IMR-90 (cell line): ENCODE measurements around the gene ANKS4B. TPM values are rescaled to one million over a fixed set of nuclear protein-coding genes. Genes with fewer than 3 reads are reported as not detected.

ENCODE experiments used
- ATAC-seq: fragments of 200-7000 bp; cut with Tn5 transposase; 2 replicates; pipeline ENCODE4 v1.9.1; 2020; ENCODE audit warnings: low read depth, mild to moderate bottlenecking, moderate library complexity
- BruUV-seq: library from RNA; stranded (reverse); fragments of 400-500 nt; replicated peaks from 2 replicates; lab custom pipeline; 2021; lab: Mats Ljungman, UMichigan
- CTCF ChIA-PET: fragments of 300-600 bp; formaldehyde crosslinking; extraction: SDS; loops from one replicate; lab custom pipeline; 2021; ENCODE audit warnings: antibody characterized with exemption; lab: Yijun Ruan, JAX
- POLR2A ChIA-PET: fragments of 300-600 bp; sonication (Branson Sonifier 250); formaldehyde crosslinking; loops from one replicate; lab custom pipeline; 2022; ENCODE audit warnings: antibody characterized with exemption; ENCODE audit not compliant: unreplicated experiment; lab: Charles Lee
- DNase-seq: peaks from one replicate; pipeline ENCODE4 v3.0.0; 2013
- H2AFZ ChIP-seq: replicated peaks from 2 replicates; pipeline ENCODE3; 2013; ENCODE audit warnings: low read length, mild to moderate bottlenecking; ENCODE audit not compliant: poor library complexity
- H2AK5ac ChIP-seq: 2 replicates; pipeline ENCODE4 v1.6.1; 2013; ENCODE audit warnings: low read depth, low read length, inconsistent platforms
- H2AK9ac ChIP-seq: replicated peaks from 2 replicates; pipeline ENCODE3; 2013; ENCODE audit warnings: mild to moderate bottlenecking, low read depth, low read length, moderate library complexity; ENCODE audit not compliant: poor library complexity
- H2BK120ac ChIP-seq: 2 replicates; pipeline ENCODE4 v1.6.1; 2013; ENCODE audit warnings: low read depth, low read length, inconsistent platforms
- H2BK15ac ChIP-seq: 3 replicates; pipeline ENCODE4 v1.6.1; 2013; ENCODE audit warnings: low read depth, low read length, inconsistent platforms
- H2BK20ac ChIP-seq: 2 replicates; pipeline ENCODE4 v1.6.1; 2013; ENCODE audit warnings: low read depth, mild to moderate bottlenecking, inconsistent platforms, low read length, moderate library complexity
- H2BK5ac ChIP-seq: 2 replicates; pipeline ENCODE4 v1.6.1; 2013; ENCODE audit warnings: mild to moderate bottlenecking, low read depth, low read length, inconsistent platforms; ENCODE audit not compliant: poor library complexity, severe bottlenecking
- H3K14ac ChIP-seq: replicated peaks from 2 replicates; pipeline ENCODE4 v1.6.1; 2013; ENCODE audit warnings: low read depth, low read length, inconsistent platforms
- H3K18ac ChIP-seq: 2 replicates; pipeline ENCODE4 v1.6.1; 2013; ENCODE audit warnings: low read depth, low read length, control low read depth
- H3K23ac ChIP-seq: 2 replicates; pipeline ENCODE4 v1.6.1; 2013; ENCODE audit warnings: low read depth, low read length, inconsistent platforms
- H3K27ac ChIP-seq: 2 replicates; pipeline ENCODE4 v1.5.1; 2013; ENCODE audit warnings: mild to moderate bottlenecking, control low read depth, low read length; ENCODE audit not compliant: insufficient read depth
- H3K27me3 ChIP-seq: 2 replicates; pipeline ENCODE4 v1.6.1; 2013; ENCODE audit warnings: low read length; ENCODE audit not compliant: control insufficient read depth, insufficient read depth
- H3K36me3 ChIP-seq: 2 replicates; pipeline ENCODE4 v1.6.1; 2013; ENCODE audit warnings: low read length, mixed read lengths; ENCODE audit not compliant: control insufficient read depth, insufficient read depth
- H3K4ac ChIP-seq: 2 replicates; pipeline ENCODE4 v1.6.1; 2013; ENCODE audit warnings: low read depth, low read length, inconsistent platforms
- H3K4me1 ChIP-seq: 2 replicates; pipeline ENCODE4 v1.6.1; 2013; ENCODE audit warnings: low read length, mixed read lengths; ENCODE audit not compliant: control insufficient read depth, insufficient read depth
- H3K4me2 ChIP-seq: 2 replicates; pipeline ENCODE4 v1.6.1; 2013; ENCODE audit warnings: low read depth, mild to moderate bottlenecking, control low read depth, low read length, moderate library complexity
- H3K4me3 ChIP-seq: 2 replicates; pipeline ENCODE4 v1.5.1; 2013; ENCODE audit warnings: low read depth, mild to moderate bottlenecking, control low read depth, low read length, moderate library complexity; ENCODE audit not compliant: insufficient read depth
- H3K56ac ChIP-seq: 2 replicates; pipeline ENCODE4 v1.6.1; 2013; ENCODE audit warnings: low read length, inconsistent platforms; ENCODE audit not compliant: insufficient read depth; ENCODE audit errors: extremely low read depth
- H3K79me1 ChIP-seq, 2 experiments: 2 replicates each; pipeline ENCODE4 v1.6.1; 2013; ENCODE audit warnings: low read length in 2 of 2, inconsistent platforms in 1 of 2, low read depth in 1 of 2
- H3K9ac ChIP-seq: 2 replicates; pipeline ENCODE4 v1.6.1; 2013; ENCODE audit warnings: low read depth, low read length, control low read depth
- H3K9me1 ChIP-seq: 2 replicates; pipeline ENCODE4 v1.6.1; 2013; ENCODE audit warnings: low read length, inconsistent platforms; ENCODE audit not compliant: insufficient read depth
- H3K9me3 ChIP-seq: 2 replicates; pipeline ENCODE4 v1.6.1; 2013; ENCODE audit warnings: low read length; ENCODE audit not compliant: control insufficient read depth, insufficient read depth
- H4K20me1 ChIP-seq: 2 replicates; pipeline ENCODE4 v1.6.1; 2013; ENCODE audit warnings: low read length, inconsistent platforms; ENCODE audit not compliant: insufficient read depth
- H4K5ac ChIP-seq: 2 replicates; pipeline ENCODE4 v1.6.1; 2013; ENCODE audit warnings: mild to moderate bottlenecking, low read depth, low read length, control low read depth
- H4K8ac ChIP-seq, 2 experiments: 2 replicates each; pipeline ENCODE4 v1.6.1; 2013; ENCODE audit warnings: low read depth in 2 of 2, low read length in 2 of 2, control low read depth in 1 of 2, inconsistent platforms in 1 of 2
- H4K91ac ChIP-seq: 2 replicates; pipeline ENCODE4 v1.6.1; 2013; ENCODE audit warnings: low read depth, low read length, inconsistent platforms; ENCODE audit not compliant: insufficient read depth
- BHLHE40 ChIP-seq: fragments of 150-350 bp; IDR thresholded peaks from 2 replicates; pipeline ENCODE4 v1.6.1; 2016; ENCODE audit warnings: mild to moderate bottlenecking, low read depth, low read length
- CTCF ChIP-seq: conservative IDR thresholded peaks from 2 replicates; pipeline ENCODE4 v1.5.1; 2012; ENCODE audit warnings: mild to moderate bottlenecking, low read depth, low read length, improper control_type of control experiment
- FOS ChIP-seq: fragments of 150-350 bp; IDR thresholded peaks from 2 replicates; pipeline ENCODE4 v1.6.1; 2016; ENCODE audit warnings: low read depth, low read length
- MAZ ChIP-seq: IDR thresholded peaks from 2 replicates; pipeline ENCODE4 v1.6.1; 2012; ENCODE audit warnings: low read depth, mild to moderate bottlenecking, low read length, improper control_type of control experiment, moderate library complexity, borderline replicate concordance
- RAD21 ChIP-seq: IDR thresholded peaks from 2 replicates; pipeline ENCODE4 v1.6.1; 2012; ENCODE audit warnings: low read length, improper control_type of control experiment
- SMC3 ChIP-seq: fragments of 150-350 bp; IDR thresholded peaks from 2 replicates; pipeline ENCODE4 v1.6.1; 2016; ENCODE audit warnings: low read depth, mild to moderate bottlenecking, antibody characterized with exemption, low read length, moderate library complexity
- WGBS, 2 experiments: methylation state at CpG; one replicate each; pipeline versions ENCODE4 v1.1.5 to v1.1.7; 2013; ENCODE audit warnings: missing lambda C conversion rate in 2 of 2; ENCODE audit not compliant: insufficient read length in 1 of 2; ENCODE audit errors: extremely low coverage in 2 of 2; 5-methylcytosine and 5-hydroxymethylcytosine counted together
- dilution Hi-C: fragments of 300-500 bp; cut with HindIII; formaldehyde crosslinking; loops from one replicate; pipeline ENCODE4 v1.14.3; 2018; ENCODE audit warnings: low sequenced_read_pairs; ENCODE audit not compliant: unreplicated experiment
- in situ Hi-C: fragments of 300-500 bp; cut with MboI; formaldehyde crosslinking; loops from 3 replicates; pipeline ENCODE4 v1.14.3; 2019; ENCODE audit warnings: low sequenced_read_pairs, inconsistent platforms, mixed read lengths
- intact Hi-C: fragments of 100-400 bp; cut with micrococcal nuclease; formaldehyde crosslinking; loops from 2 replicates; pipeline ENCODE4 v1.10.0; 2022
- polyA plus RNA-seq, 3 experiments: library from polyadenylated mRNA; depleted of rRNA; stranded (reverse); fragments of >200 nt; gene quantifications; 2 replicates each; pipeline ENCODE4 v1.2.3, GENCODE V29; 2012; ENCODE audit warnings: low replicate concordance in 1 of 3
- total RNA-seq: library from RNA; depleted of rRNA; stranded (reverse); fragments of >200 nt; gene quantifications from 2 replicates; pipeline ENCODE4 v1.2.3, GENCODE V29; 2012

The ANKS4B gene
- total and polyA plus RNA-seq, 2 of the 4 experiments (the other 2 are of a cell fraction), result not detected

DNA sequence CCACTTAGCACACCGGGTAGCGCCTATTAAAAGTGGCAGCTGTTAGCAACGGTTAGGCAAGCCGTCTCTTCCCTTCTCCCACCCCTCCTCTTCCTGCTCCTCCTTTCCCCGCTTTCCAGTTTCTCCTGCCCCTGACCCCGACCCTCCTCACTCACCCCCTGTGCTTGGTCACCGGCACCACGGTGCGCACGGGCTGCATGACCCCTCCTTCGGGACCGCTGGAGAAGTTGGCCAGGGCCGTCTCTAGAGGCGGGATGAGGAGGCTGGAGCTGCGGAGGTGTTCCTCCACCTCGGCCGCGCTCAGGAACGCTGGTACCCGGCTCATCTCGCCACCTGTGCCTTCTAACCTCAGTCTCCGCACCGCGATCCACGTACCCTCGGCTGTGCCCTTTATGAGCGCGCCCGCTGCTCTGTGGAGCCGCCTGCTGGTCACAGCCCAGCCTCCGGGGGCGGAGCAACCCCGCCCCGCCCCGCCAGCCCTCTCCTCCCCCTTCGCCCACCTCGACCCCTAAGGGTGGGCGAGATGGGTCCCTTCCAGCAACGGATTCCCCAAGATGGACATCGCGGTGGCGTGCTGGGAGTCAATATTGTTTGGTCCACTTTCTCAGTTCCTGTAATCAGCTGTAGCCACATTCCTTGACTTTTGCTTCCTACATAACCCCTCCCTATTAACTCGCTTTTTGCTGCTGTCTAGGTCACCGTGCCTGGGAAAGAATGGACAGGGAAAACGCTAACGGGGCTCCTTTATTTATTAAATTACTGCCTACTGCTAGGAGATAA is 44.6 kb downstream of the ANKS4B start, which contains the start of gene CRYM:
Gene CRYM (minus strand): TSS at position 364 of the 780 bp plus-strand sequence. CDS start 39 bp downstream, at position 325.
- Histone ChIP-seq H2BK15ac (no peak within 1 kb of the TSS), H3K56ac (no peak within 1 kb of the TSS), H3K18ac (no peak within 1 kb of the TSS), H3K4me1 (no peaks in the 10 kb centered on the region), H3K27ac (no peak within 1 kb of the TSS), H2BK5ac (no peak within 1 kb of the TSS), H3K9me3 (peaks cover 3% of the 10 kb centered on the region; the same call in 1 of the 2 replicates), H4K8ac (no peak within 1 kb of the TSS), H3K79me1 (no peaks in the 10 kb centered on the region), H2AK5ac (no peak within 1 kb of the TSS), H3K27me3 (peaks cover 71% of the 10 kb centered on the region), H3K14ac (no peak within 1 kb of the TSS), H3K36me3 (no peaks in the 10 kb centered on the region), H3K9ac (no peak within 1 kb of the TSS), H3K23ac (0 out of 2 replicates have a peak within 1 kb of the TSS, but pooled peaks have one; percentile 8), H3K9me1 (no peaks in the 10 kb centered on the region), H4K20me1 (0 out of 2 replicates have a peak, but pooled peaks cover 3% of the 10 kb centered on the region), H3K4me3 (peak within 1 kb of the TSS; percentile 35), H2BK120ac (no peak within 1 kb of the TSS), H4K91ac (no peak within 1 kb of the TSS), H2BK20ac (no peak within 1 kb of the TSS), H2AFZ (peak within 1 kb of the TSS; percentile 89), H3K4ac (no peak within 1 kb of the TSS), H4K5ac (no peak within 1 kb of the TSS), H3K4me2 (peak within 1 kb of the TSS; percentile 79), H2AK9ac (peak within 1 kb of the TSS; percentile 53)
- 3% methylated on average over 11 of the region's 46 CpGs; no CpG with 5 or more reads in 1 of the 2 experiments for WGBS, 2 experiments
- dilution Hi-C loops (no loop called here), intact Hi-C loops (loop anchor here (1.0 kb wide), 2 partner anchors 90 to 428 kb away; no protein-coding TSS in a partner anchor), in situ Hi-C loops (no loop called here)
- BruUV-seq, result no TSS peak
- ChIA-PET POLR2A (no interaction called here), CTCF (interaction anchor here (0.7 to 1.5 kb wide), 4 partner anchors 11 to 89 kb away, joined by 3 to 7 read pairs (median 4); no protein-coding TSS in a partner anchor)
- no peak for DNase-seq
- TF ChIP-seq MAZ (peak; percentile 65; the same call in 1 of the 2 replicates), RAD21 (peak; percentile 55), FOS (no peak), CTCF (peak; percentile 61), BHLHE40 (no peak), SMC3 (peak; percentile 48; the same call in 1 of the 2 replicates)
- ATAC-seq, result peak; percentile 97
